CMK (cell line): ENCODE results near the gene KXD1.
"Not testable (repeated sequence)": the region's sequence is repeated elsewhere in the genome, so short reads cannot be mapped to it uniquely, and the experiment has no call there.

Experiments
- DNase-seq: peaks from one replicate; pipeline ENCODE4 v3.0.0-alpha.2; 2010; ENCODE audit warnings: low read depth

Gene KXD1

GRCh38 chr19:18580311-18580710, 22.6 kb downstream of the KXD1 start:
- no peak for DNase-seq

- DNase-seq = no peak
These were observed 28.6 kb downstream of the KXD1 start for GRCh38 chr19:18586306-18586705.

- DNase-seq = no peak
These were observed 29.9 kb downstream of the KXD1 start for GRCh38 chr19:18587561-18587960.

GRCh38 chr19:18587962-18588610, 30.4 kb downstream of the KXD1 start:
- no peak for DNase-seq

GRCh38 chr19:18588611-18589379, 31.1 kb downstream of the KXD1 start, which contains the start of gene REX1BD:
TSS of gene REX1BD (plus strand) at chr19:18588798. CDS start at chr19:18588802, 4 bp downstream.
- DNase-seq = peak; percentile 80

- DNase-seq = no peak
These were observed 32.0 kb downstream of the KXD1 start for GRCh38 chr19:18589380-18590272.

- no peak for DNase-seq
These were observed 32.9 kb downstream of the KXD1 start for GRCh38 chr19:18590273-18591272.

GRCh38 chr19:18591735-18592385, 34.2 kb downstream of the KXD1 start:
- no peak for DNase-seq

GRCh38 chr19:18592732-18593131, 35.1 kb downstream of the KXD1 start:
- not testable (repeated sequence) for DNase-seq

GRCh38 chr19:18593367-18594095, 35.9 kb downstream of the KXD1 start:
- no peak for DNase-seq

- DNase-seq = peak; percentile 55
These were observed 36.6 kb downstream of the KXD1 start for GRCh38 chr19:18594096-18594823.

- DNase-seq = no peak
These were observed 37.2 kb downstream of the KXD1 start for GRCh38 chr19:18594824-18595373.

- no peak for DNase-seq
These were observed 37.8 kb downstream of the KXD1 start for GRCh38 chr19:18595475-18595874.

- no peak for DNase-seq
These were observed 39.1 kb downstream of the KXD1 start for GRCh38 chr19:18596752-18597157.

GRCh38 chr19:18597809-18598660, 40.4 kb downstream of the KXD1 start:
- no peak for DNase-seq

GRCh38 chr19:18599485-18599884, 41.8 kb downstream of the KXD1 start:
- no peak for DNase-seq

GRCh38 chr19:18600692-18601397, 43.2 kb downstream of the KXD1 start:
- DNase-seq = not testable (repeated sequence)
